NB4 (cell line): ENCODE results near the gene MAPK8IP3.

Source experiments
- DNase-seq: peaks from one replicate; pipeline ENCODE4 v3.0.0; 2010; ENCODE audit warnings: low read depth
- H3K4me3 ChIP-seq: one replicate; pipeline ENCODE4 v1.5.1; 2011; ENCODE audit warnings: mild to moderate bottlenecking, low read depth, low read length, moderate library complexity
- MYC ChIP-seq: IDR thresholded peaks from 2 replicates; pipeline ENCODE4 v1.6.1; 2011; ENCODE audit warnings: low read depth, low read length
- POLR2A ChIP-seq: IDR thresholded peaks from 2 replicates; pipeline ENCODE4 v1.6.1; 2011; ENCODE audit warnings: mild to moderate bottlenecking; ENCODE audit not compliant: insufficient read length; ENCODE audit errors: extremely low read depth
- TF ChIP-seq, protein P1 (sequence below): IDR thresholded peaks from 2 replicates; pipeline ENCODE4 v1.6.1; 2011; ENCODE audit warnings: low read depth, low read length
- TF ChIP-seq, protein P2 (sequence below): IDR thresholded peaks from one replicate; pipeline ENCODE4 v1.5.1; 2012; ENCODE audit warnings: low read depth, low read length

MAPK8IP3 gene

DNA sequence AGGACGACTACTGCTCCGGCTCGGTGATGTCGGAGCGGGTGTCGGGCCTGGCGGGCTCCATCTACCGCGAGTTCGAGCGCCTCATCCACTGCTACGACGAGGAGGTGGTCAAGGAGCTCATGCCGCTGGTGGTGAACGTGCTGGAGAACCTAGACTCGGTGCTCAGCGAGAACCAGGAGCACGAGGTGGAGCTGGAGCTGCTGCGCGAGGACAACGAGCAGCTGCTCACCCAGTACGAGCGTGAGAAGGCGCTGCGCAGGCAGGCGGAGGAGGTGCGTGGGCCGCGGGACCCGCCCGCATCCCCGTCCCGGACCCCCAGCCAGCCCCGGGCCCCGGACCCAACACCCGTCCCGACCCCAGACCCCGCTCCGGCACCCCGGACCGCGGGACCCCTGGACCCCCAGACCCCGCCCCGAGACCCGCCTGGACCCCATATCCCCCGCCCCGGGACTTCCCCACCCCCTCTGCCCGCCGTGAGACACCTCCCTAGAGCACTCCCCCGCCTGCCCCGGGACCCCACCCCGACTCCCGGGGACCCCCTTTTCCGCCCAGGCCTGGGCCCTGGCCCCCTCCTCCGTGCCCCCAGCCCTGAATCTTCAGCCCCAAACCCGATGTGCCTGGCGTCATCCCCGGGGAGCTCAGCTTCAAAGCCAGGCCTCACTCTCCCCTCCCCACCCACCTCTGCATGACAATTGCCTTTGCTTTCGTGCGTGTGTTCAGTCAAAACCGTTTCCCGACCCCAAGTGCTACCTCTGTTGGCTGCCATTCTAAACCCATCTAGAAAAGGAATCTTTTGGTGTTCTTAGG, 594 bp downstream of the MAPK8IP3 start:
- TF ChIP-seq, protein P1, sequence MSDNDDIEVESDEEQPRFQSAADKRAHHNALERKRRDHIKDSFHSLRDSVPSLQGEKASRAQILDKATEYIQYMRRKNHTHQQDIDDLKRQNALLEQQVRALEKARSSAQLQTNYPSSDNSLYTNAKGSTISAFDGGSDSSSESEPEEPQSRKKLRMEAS, result peak; percentile 55
- TF ChIP-seq MYC, result peak; percentile 11; the same call in 1 of the 2 replicates
- TF ChIP-seq POLR2A, result no peak
- DNase-seq, result peak; percentile 48
- H3K4me3 ChIP-seq, result peak overlapping the region; percentile 87

DNA sequence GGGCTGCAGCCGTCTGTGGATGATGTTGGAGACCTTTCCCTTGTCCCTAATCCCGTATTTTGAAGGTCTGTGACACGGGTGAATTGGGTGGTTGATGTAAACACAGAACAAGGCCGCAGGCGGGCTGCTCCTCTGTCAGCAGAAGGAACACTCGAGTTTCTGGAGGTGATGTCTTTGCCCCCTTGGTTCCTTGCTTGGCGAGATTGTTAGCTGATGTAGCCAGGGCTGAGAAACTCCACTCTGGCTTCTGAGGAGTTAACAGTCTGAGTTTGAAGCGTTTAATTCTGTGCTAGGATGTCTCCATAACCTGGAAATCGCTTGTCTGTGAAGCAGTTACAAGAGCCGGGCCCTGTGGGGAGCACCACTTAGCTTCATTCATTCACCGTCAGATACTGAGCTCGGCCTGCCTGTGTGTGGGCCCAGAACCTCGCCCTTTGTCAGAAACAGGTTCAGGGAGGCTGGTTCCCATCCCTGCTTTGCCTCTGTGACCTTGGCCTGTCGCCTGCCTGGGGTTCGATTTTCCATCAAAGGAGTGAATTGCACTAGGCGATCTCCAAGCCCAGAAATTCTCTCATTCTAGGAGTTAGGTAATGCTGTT, 1.3 kb downstream of the MAPK8IP3 start:
- DNase-seq, result no peak
- TF ChIP-seq, protein P1, result no peak
- TF ChIP-seq, protein P2, sequence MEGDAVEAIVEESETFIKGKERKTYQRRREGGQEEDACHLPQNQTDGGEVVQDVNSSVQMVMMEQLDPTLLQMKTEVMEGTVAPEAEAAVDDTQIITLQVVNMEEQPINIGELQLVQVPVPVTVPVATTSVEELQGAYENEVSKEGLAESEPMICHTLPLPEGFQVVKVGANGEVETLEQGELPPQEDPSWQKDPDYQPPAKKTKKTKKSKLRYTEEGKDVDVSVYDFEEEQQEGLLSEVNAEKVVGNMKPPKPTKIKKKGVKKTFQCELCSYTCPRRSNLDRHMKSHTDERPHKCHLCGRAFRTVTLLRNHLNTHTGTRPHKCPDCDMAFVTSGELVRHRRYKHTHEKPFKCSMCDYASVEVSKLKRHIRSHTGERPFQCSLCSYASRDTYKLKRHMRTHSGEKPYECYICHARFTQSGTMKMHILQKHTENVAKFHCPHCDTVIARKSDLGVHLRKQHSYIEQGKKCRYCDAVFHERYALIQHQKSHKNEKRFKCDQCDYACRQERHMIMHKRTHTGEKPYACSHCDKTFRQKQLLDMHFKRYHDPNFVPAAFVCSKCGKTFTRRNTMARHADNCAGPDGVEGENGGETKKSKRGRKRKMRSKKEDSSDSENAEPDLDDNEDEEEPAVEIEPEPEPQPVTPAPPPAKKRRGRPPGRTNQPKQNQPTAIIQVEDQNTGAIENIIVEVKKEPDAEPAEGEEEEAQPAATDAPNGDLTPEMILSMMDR, result no peak
- no peak for TF ChIP-seq MYC
- TF ChIP-seq POLR2A, result no peak
- peak overlapping the region; percentile 58 for H3K4me3 ChIP-seq

DNA sequence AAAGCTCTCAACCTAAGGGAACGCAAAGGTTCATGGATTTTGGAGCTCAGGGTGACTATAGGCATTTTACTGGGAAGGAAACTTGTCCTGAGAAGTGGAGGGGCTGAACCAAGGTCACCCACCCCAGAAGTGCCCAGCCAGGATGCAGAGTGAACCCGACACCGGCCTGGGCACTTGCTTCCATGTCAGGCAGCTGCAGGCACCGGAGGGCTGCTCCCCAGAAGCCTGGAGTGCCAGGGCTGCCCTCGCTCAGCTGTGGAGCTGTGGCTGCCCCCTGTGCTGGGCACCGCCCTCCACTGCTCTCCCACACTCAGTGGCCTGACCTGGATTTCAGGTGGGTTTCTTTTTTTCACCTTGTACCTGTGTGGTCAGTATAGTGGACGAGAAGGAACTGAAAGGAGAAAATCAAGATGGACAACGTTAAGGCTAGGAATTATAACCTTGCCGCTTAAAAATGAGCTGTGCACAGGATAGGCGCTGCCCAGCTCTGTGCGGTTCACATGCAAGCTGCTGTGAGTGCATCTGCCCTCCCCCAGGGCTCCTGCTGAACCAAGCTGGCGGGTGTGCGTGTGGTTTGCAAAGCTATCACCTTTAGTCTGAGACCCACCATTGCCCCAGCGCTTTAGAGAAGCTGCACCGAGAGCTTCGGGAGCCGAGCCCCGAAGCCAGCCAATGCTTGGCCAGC, 2.2 kb downstream of the MAPK8IP3 start:
- DNase-seq, result no peak
- TF ChIP-seq, protein P2, result no peak
- TF ChIP-seq POLR2A, result no peak
- no peak for TF ChIP-seq MYC
- TF ChIP-seq, protein P1, result no peak
- H3K4me3 ChIP-seq, result no peak overlapping the region

DNA sequence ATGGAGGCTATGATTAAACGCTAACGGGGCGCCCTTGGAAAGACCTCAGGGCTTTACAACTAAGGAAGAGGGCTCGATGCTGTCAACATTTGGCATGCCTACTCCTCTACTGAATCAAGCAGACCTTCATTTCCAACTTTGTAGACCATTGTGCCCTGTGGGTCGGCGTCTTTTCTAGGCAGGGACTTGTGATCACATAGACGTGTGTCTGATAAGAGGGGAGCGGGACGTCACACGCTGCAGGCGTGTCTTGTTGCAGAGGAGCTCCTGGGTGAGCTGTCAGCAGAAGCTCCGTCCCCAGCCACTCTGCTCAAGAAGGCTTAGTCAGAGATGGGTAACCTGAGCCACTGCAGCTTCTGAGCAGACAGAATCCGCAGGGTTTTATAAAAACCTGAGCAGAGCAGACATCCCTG, 2.8 kb downstream of the MAPK8IP3 start:
- TF ChIP-seq, protein P2, result no peak
- TF ChIP-seq MYC, result no peak
- TF ChIP-seq, protein P1, result no peak
- no peak for TF ChIP-seq POLR2A
- H3K4me3 ChIP-seq, result no peak overlapping the region
- DNase-seq, result no peak

DNA sequence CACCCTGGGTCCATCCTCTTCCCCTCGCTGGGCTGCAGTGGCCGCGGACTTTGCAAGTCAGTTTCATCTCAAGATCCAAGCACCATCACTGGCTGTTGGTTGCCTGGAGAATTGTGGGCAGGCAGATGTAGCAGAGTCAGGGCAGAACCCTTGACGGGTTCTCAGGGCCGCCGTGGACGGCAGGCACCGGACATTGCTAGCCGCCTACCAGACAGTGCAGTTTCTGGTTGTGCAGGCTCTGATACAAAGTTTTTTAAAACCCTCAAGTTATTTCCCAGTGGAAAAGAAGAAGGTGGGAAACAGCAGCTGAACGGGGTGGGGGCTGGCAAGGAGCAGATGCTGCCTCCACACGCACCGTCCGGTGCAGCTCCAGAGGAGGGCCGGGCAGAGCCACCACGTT, 3.4 kb downstream of the MAPK8IP3 start:
- DNase-seq, result no peak
- TF ChIP-seq, protein P2, result no peak
- TF ChIP-seq MYC (no peak), POLR2A (no peak)
- TF ChIP-seq, protein P1, result no peak
- no peak overlapping the region for H3K4me3 ChIP-seq
